ENCODE results near the gene TUBB. TPM values are rescaled to one million over a fixed set of nuclear protein-coding genes. Genes with fewer than 3 reads are reported as not detected.

The TUBB gene
- total RNA-seq, 2 experiments from 2014 or later = 1,168 to 1,207 TPM

DNA sequence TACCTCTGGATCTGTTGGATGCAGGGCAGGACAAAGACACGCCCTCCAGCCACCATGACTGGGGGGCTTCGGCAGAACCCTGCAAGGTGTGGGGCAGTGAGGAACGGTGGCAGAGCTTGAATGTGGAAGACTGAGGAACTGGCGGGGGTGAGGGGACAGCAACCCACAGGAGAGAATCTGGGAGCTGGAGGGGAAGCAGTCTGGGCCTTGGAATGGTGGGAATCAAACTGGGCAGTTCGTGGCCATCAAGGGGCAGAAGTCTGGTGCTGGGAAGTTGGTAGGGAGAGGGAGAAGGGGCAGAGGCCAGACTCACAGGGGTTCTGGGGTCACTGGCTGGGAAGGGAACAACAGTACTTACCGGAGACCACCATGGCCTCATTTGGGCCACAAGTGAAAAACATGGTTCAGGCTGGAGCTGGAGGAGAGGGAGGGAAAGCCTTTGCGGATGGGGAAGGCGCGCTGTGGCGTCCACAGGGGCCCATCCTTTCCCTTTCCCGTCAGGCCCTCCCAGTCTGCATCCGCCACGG, 21.7 kb downstream of the TUBB start:
- no peak for DNase-seq
- no peak for ATAC-seq (ENCODE audit: low read depth)
- Mint-ChIP-seq H3K9me3 (no peaks in the 10 kb centered on the region), H3K27ac (peak overlapping the region; percentile 87), H3K27me3 (no peaks in the 10 kb centered on the region), H3K36me3 (peaks cover 56% of the 10 kb centered on the region), H3K4me3 (peak overlapping the region; percentile 98), H3K4me1 (peaks cover 50% of the 10 kb centered on the region)
- POLR2A ChIA-PET = interaction anchor here (0.5 to 3.8 kb wide), 11 partner anchors 11 to 129 kb away, joined by 3 to 40 read pairs (median 4); partner anchors contain the start of genes MDC1 and NRM

GRCh38 chr6:30742316-30743098, 22.4 kb downstream of the TUBB start, which contains the start of gene FLOT1:
TSS of gene FLOT1 (minus strand) at chr6:30742687. CDS start at chr6:30742189, 498 bp downstream.
- peaks cover 48% of the 10 kb centered on the region for H3K4me1 Mint-ChIP-seq
- peak within 1 kb of the TSS; percentile 98 for H3K4me3 Mint-ChIP-seq
- DNase-seq (peak; percentile 98), ATAC-seq (ENCODE audit: low read depth) (peak; percentile 82)
- no peaks in the 10 kb centered on the region for H3K27me3 Mint-ChIP-seq
- POLR2A ChIA-PET = interaction anchor here (0.5 to 3.8 kb wide), 16 partner anchors 12 to 171 kb away, joined by 3 to 40 read pairs (median 4); partner anchors contain the start of genes MDC1, NRM and VARS2
- H3K27ac Mint-ChIP-seq = peak within 1 kb of the TSS; percentile 96
- H3K36me3 Mint-ChIP-seq = peaks cover 49% of the 10 kb centered on the region
- no peaks in the 10 kb centered on the region for H3K9me3 Mint-ChIP-seq

- Mint-ChIP-seq H3K36me3 (peaks cover 45% of the 10 kb centered on the region), H3K9me3 (no peaks in the 10 kb centered on the region), H3K4me3 (peak overlapping the region; percentile 98), H3K4me1 (peaks cover 49% of the 10 kb centered on the region), H3K27me3 (no peaks in the 10 kb centered on the region), H3K27ac (peak overlapping the region; percentile 96)
- POLR2A ChIA-PET = interaction anchor here (0.8 to 3.8 kb wide), 16 partner anchors 9 to 170 kb away, joined by 3 to 40 read pairs (median 6); partner anchors contain the start of genes MDC1 and VARS2
- ATAC-seq (ENCODE audit: low read depth) (peak; percentile 44), DNase-seq (peak; percentile 63)
Observed at GRCh38 chr6:30743099-30744053, 23.2 kb downstream of the TUBB start.

- peak; percentile 20 for ATAC-seq (ENCODE audit: low read depth)
- POLR2A ChIA-PET = interaction anchor here (0.5 to 3.8 kb wide), 22 partner anchors 8 to 179 kb away, joined by 3 to 40 read pairs (median 4); partner anchors contain the start of gene MDC1
- H3K4me1 Mint-ChIP-seq = peaks cover 47% of the 10 kb centered on the region
- peak within 1 kb of the TSS; percentile 98 for H3K4me3 Mint-ChIP-seq
- no peaks in the 10 kb centered on the region for H3K9me3 Mint-ChIP-seq
- no peaks in the 10 kb centered on the region for H3K27me3 Mint-ChIP-seq
- peak; percentile 83 for DNase-seq
- H3K27ac Mint-ChIP-seq = peak within 1 kb of the TSS; percentile 96
- H3K36me3 Mint-ChIP-seq = peaks cover 37% of the 10 kb centered on the region
Observed at GRCh38 chr6:30744054-30744805, 24.1 kb downstream of the TUBB start, which contains the start of gene IER3. TSS of gene IER3 (minus strand) at chr6:30744547. CDS start at chr6:30744518, 29 bp downstream.

DNA sequence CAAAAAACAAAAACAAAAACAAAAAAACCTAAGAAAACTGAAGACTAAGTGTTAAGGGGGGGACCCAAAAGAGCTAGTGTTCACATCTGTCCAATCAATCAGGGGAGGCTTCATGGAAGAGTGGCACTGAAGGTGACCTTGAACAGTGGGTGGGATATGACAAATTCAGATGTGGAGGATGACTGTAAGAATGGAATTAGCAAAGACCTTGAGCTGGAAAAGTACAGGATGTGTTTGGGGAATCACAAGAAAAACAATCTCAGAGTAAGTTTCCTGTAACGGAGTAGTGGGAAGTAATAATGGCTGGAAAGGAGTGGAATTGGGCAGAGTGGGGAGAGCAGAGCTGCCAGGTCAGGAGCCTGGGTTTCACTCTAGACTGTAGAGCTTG, 27.1 kb downstream of the TUBB start:
- H3K4me3 Mint-ChIP-seq = no peak overlapping the region
- ATAC-seq (ENCODE audit: low read depth) = no peak
- no peaks in the 10 kb centered on the region for H3K27me3 Mint-ChIP-seq
- no peaks in the 10 kb centered on the region for H3K9me3 Mint-ChIP-seq
- H3K4me1 Mint-ChIP-seq = peaks cover 30% of the 10 kb centered on the region
- DNase-seq = no peak
- H3K36me3 Mint-ChIP-seq = peaks cover 8% of the 10 kb centered on the region
- POLR2A ChIA-PET = interaction anchor here (0.7 to 2.2 kb wide), 6 partner anchors 10 to 68 kb away, joined by 3 to 11 read pairs (median 3); no protein-coding TSS in a partner anchor
- peak overlapping the region; percentile 6 for H3K27ac Mint-ChIP-seq

DNA sequence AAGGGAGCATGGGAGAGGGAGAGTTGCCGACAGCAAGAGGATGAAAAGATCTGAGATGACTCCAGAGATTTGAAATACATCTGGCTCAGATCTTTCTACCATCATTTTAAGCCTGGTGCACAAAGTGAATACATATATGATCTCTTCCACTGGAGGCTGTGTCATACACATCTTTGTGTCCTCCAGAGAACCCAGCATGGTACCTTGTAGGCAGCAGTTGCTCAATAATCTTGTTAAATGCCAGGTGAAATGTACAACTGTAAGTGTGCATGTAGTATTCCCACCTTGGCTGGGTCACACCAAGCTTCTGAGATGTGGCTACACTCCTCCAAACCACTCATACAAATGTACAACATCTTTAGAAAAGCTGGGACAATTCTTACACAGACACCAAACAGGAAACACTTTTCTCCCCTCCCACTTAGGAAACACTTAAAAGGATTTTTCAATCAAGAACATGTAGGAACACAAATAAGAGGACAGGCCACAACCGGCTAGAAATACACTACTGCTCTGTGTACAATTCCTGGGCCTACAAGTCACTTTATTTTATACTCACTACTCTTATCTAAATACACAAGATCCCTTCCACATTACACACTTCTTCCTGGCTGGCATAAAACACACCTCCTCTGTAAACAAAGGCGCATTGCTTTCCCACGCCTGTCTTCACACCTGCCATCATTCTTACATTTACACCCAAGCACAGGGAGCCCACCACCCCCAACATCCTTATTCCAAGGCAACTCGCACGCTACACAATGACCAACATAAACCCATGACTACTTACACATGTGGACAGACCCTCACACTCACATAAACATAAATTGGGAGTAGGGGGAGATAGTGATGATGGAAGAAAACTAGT, 28.0 kb downstream of the TUBB start:
- POLR2A ChIA-PET = interaction anchor here (0.5 to 2.2 kb wide), 5 partner anchors 10 to 21 kb away, joined by 3 to 11 read pairs (median 6); no protein-coding TSS in a partner anchor
- DNase-seq (no peak), ATAC-seq (ENCODE audit: low read depth) (no peak)
- H3K27me3 Mint-ChIP-seq = no peaks in the 10 kb centered on the region
- H3K9me3 Mint-ChIP-seq = no peaks in the 10 kb centered on the region
- H3K4me3 Mint-ChIP-seq = no peak overlapping the region
- H3K4me1 Mint-ChIP-seq = peaks cover 30% of the 10 kb centered on the region
- H3K27ac Mint-ChIP-seq = no peak overlapping the region
- peaks cover 4% of the 10 kb centered on the region for H3K36me3 Mint-ChIP-seq

DNA sequence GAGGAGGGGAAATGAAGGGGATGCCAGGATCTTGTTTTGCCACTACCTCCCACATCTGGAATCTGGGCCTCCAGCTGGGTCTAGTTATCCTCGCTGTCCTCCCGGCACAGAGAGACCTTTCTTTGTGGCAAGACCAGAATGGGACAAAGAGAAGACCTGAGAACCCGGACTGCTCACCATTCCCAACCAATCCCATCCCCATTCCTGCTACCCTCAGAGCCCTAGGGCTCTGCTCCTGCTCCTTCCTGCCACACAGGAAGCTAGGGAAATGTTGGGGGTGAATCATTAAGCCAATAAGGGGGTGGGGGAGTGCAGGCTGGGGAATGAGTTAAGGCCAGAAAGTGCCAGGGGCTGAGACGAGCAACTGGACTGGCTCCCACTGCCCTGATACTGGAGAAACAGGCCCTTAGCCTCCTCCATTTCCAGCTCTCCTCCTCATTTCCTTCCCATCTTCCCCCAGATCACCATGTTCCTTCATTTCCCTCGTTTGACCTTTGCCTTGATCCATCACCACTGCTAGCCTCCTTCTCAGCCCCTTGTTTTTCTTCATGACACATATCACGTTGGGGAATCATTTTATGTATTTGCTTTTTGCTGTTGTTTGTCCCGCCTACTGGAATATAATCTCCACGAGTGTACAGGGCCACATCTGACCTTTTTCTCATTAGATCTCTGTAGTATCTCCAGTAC, 28.8 kb downstream of the TUBB start:
- no peaks in the 10 kb centered on the region for H3K27me3 Mint-ChIP-seq
- DNase-seq (no peak), ATAC-seq (ENCODE audit: low read depth) (no peak)
- H3K27ac Mint-ChIP-seq = no peak overlapping the region
- peaks cover 30% of the 10 kb centered on the region for H3K4me1 Mint-ChIP-seq
- no peaks in the 10 kb centered on the region for H3K9me3 Mint-ChIP-seq
- POLR2A ChIA-PET = interaction anchor here (0.5 to 1.0 kb wide), 3 partner anchors 13 to 18 kb away, joined by 5 to 6 read pairs (median 5); no protein-coding TSS in a partner anchor
- no peak overlapping the region for H3K4me3 Mint-ChIP-seq
- no peaks in the 10 kb centered on the region for H3K36me3 Mint-ChIP-seq

DNA sequence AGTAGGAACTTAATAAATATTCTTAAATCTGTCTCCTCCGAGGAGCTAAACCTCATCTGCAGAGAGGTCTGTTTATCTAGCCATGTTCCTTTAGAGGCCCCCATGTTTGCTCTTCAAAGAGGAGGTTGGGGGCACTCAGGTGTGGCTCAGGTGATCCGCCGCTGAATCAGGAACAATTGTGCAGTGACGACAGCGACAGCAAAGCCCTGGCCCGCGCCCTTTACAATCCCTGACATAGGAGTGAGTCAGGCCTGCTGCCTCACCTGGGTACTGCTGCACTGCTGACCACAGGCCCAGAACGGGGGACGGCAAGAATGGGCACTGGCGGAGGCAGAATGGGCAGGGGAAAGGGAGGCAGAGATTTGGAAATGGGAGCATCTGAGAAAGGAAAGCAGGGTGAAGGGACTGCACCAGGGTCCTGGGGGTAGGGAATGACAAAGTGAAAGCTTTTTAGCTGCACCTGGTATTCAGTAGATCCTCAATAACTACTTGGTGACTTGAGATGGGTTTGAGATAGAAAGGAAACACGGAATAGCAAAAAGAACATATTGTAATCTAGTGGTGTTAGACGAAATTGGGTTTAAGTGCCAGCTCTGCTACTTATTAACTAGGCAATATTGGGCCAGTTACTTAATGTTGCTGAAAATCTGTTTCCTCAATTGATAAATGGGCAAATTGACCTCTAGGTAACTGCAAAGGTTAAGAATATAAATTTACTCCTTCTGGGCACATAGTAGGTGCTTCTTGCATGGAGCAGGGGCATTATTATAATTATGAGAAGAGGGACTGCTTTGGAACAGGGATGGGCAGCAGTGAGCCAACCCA, 29.6 kb downstream of the TUBB start:
- Mint-ChIP-seq H3K36me3 (no peaks in the 10 kb centered on the region), H3K9me3 (no peaks in the 10 kb centered on the region), H3K4me1 (peaks cover 28% of the 10 kb centered on the region), H3K27me3 (no peaks in the 10 kb centered on the region), H3K4me3 (no peak overlapping the region), H3K27ac (no peak overlapping the region)
- DNase-seq = no peak
- no peak for ATAC-seq (ENCODE audit: low read depth)
- POLR2A ChIA-PET = interaction anchor here (0.5 to 1.0 kb wide), 2 partner anchors 13 to 17 kb away, joined by 5 to 6 read pairs; no protein-coding TSS in a partner anchor

DNA sequence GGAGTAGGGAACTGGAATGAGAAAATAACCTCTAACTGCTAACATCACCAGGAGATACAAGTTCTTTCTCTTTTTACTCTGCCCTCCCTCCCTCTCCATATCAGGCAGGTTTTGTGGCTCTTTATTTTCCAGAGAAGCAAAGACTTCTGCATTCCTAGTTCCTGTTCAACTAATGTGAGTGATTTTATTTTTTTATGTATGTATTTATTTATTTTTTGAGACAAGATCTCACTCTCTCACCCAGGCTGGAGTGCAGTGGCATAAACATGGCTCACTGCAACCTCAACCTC, 30.2 kb downstream of the TUBB start:
- H3K27ac Mint-ChIP-seq = no peak overlapping the region
- peaks cover 25% of the 10 kb centered on the region for H3K4me1 Mint-ChIP-seq
- POLR2A ChIA-PET = no interaction called here
- no peaks in the 10 kb centered on the region for H3K9me3 Mint-ChIP-seq
- H3K4me3 Mint-ChIP-seq = no peak overlapping the region
- H3K36me3 Mint-ChIP-seq = no peaks in the 10 kb centered on the region
- no peak for DNase-seq
- H3K27me3 Mint-ChIP-seq = no peaks in the 10 kb centered on the region
- ATAC-seq (ENCODE audit: low read depth) = no peak

GRCh38 chr6:30752157-30752927, 32.2 kb downstream of the TUBB start:
- H3K27ac Mint-ChIP-seq = no peak overlapping the region
- no peak for DNase-seq
- POLR2A ChIA-PET = interaction anchor here (0.6 to 1.0 kb wide), 3 partner anchors 8 to 138 kb away, joined by 3 to 4 read pairs (median 4); partner anchors contain the start of gene IER3
- no peak overlapping the region for H3K4me3 Mint-ChIP-seq
- ATAC-seq (ENCODE audit: low read depth) = no peak
- no peaks in the 10 kb centered on the region for H3K27me3 Mint-ChIP-seq
- H3K9me3 Mint-ChIP-seq = no peaks in the 10 kb centered on the region
- H3K36me3 Mint-ChIP-seq = no peaks in the 10 kb centered on the region
- peaks cover 21% of the 10 kb centered on the region for H3K4me1 Mint-ChIP-seq

Measured in activated naive CD8-positive, alpha-beta T cell treated with anti-CD3 and anti-CD28 coated beads, Interleukin-2, amount 10 ng/mL, durations not matched to agents 7 days and 5 days (primary cell).